Mucosa of gallbladder (tissue), 1 donor: ENCODE results near the gene PTPRE. TPM values are rescaled to one million over a fixed set of nuclear protein-coding genes. Genes with fewer than 3 reads are reported as not detected.

Experiments
- DNase-seq: peaks from one replicate; pipeline ENCODE4 v3.0.0-alpha.2; 2020; ENCODE audit warnings: low spot score
- total RNA-seq: library from RNA; stranded (reverse); gene quantifications from one replicate; pipeline ENCODE4 v1.2.1, GENCODE V29; 2021
- donor health status: DM: no; HTN: no; CAD: no.

PTPRE gene
- total RNA-seq, 1 donor from 2014 or later = 25.1 TPM

- no peak for DNase-seq
Observed at GRCh38 chr10:127908106-127908958, 1.4 kb downstream of the PTPRE start.

- no peak for DNase-seq
Observed at GRCh38 chr10:127908959-127909267, 2.0 kb downstream of the PTPRE start.

DNA sequence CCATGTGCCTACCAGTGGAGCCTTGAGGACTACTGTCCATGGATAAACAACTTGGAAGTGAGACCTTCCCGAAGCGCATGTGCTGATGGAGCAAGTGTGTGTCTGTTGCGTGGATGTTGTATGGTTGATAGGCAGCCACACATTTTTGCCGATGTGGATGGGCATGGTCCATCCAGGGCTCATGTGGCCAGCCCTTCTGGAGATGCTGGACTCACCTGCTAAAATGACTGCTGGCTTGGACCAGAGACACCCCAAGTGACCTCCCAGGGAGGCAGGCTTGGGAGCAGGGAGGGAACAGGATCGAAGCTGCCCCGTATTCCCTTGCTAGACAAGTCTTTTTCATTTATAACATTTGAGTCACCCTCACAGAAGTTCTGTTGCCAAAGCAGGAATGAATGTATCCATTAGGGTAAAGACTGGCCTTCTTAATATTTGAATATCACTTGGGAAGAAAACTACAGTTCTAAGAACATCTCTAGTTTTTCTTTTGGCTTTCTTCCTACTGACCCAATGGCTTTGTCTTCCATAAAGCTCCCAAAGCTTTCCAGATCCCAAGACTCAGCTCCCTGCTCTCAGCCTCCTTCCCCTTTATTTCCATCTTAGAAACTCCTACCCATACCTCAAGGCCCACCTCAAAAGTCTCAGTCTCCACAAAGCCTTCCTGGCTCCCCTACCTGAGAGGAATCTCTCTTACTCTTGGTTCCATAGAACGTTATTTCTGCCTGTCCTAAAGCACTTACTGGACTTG is 3.0 kb downstream of the PTPRE start:
- no peak for DNase-seq

DNA sequence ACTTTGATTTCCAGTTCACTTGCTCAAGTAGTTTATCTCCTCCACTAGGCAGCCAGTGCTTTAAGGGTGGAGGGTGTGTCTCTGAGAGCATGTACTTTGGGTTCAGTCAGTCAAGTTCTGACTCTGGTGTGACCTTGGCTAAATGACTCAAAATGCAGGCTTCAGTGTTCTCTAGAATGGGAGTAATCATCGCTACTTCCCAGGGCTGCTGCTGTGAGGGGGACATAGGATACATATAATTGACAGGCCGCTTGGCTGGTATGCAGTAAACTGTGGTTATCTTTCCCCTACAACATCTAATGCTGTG is 3.5 kb downstream of the PTPRE start:
- DNase-seq = no peak

DNA sequence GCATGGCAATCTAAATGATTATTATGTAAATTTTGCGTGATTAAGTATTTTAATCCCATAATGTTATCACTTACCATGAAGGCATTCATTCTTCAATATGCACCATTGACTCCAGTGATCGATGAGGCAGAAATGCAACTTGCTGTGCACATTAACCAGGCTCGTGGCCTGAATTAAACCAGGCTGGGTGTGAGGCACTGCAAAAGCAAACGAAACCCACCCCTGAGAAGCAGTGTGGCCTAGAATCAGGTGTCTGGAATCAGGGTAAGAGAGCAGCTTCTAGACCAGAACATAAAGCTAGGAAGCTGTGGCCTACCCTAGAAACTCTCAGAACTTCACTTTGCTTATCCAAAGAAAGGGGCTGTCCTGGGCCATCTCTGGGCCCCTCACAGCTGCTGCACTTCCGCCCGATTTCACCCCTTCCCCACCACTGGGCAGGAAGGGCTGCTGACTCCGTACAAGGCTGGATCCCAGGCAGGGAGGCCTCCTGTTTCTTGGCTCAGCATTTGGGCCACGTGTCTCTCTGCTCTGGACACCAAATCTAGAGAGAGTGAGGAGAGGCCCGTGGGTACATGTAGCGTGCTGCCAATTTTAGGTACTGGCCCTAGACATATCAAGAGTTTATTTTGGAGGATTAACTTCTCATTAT is 4.4 kb downstream of the PTPRE start:
- no peak for DNase-seq

- DNase-seq = no peak
Observed at GRCh38 chr10:127911867-127912257, 5.0 kb downstream of the PTPRE start.

DNA sequence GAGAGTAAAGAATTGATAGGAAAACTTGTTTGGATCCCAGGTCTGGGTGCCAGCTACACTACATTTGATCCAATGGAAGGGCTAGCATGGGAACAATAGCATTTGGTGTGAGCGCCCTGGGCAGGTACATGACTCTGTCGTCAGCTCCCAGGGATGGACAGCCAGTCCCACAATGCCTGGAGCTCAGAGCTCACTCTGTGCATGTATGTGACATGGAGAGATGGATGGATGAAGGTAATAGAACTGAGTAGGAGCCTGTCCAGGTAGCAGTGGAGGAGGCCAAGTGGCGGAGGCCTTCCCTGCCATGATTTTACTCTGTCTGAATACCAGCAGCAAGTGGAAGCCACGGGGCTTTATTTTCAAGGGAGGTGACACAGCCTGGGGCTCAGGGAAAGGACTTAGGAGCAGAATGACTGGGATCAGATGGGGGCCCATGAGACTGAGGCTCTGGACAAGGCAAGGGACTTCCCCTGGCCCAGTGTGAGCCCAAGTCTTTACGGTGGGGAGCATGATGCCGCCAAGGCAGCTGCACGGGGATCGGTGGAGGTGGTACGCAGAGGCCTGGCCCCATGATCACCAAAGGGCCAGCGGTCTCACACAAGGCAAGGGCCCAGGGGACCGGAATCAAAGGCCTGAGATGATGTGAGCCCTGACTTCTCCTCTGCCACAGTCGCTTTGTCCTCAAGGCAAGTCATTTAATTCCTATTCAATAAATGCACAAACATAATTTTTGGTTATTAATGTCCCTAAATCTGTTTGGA is 5.9 kb downstream of the PTPRE start:
- no peak for DNase-seq

- no peak for DNase-seq
Observed at GRCh38 chr10:127913368-127913759, 6.5 kb downstream of the PTPRE start.

DNA sequence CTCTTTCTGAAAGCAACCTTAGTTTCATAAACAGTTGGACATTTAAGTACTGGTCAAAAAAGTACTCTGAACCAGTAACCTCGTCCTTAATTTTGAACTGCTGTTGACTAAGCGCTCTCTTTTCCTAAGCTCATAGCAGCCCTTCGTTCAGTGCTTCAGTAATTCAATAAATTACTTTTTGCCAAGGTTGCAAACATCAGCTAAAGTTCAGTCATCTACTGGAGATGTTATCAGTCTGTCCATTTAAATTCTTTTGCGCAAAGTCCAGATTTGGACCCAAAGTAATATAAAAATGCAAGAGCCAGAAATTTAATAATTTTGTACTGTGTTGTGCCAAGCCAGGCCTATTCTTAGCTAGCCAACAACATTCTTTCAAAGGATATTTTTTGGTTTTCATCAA is 8.4 kb downstream of the PTPRE start:
- no peak for DNase-seq

DNA sequence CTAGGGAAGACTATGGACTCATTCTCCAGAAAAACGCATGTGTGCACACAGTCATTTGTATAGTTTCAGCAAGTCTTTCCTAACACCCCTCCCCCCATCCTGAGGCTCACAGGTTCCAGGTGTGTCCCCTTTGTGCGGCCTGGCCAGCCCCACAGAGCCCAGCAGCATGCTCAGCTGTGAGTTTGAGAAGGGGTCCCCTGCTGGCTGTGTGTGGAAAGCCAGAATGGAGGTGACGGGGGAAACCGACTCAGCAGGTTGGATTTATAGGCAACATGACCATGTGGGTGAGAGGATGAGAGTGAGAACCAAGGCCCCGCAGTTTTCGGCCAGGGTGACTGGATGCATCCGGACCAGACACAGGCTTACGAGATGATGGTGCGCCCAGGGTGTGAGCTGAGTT is 9.9 kb downstream of the PTPRE start:
- no peak for DNase-seq

DNA sequence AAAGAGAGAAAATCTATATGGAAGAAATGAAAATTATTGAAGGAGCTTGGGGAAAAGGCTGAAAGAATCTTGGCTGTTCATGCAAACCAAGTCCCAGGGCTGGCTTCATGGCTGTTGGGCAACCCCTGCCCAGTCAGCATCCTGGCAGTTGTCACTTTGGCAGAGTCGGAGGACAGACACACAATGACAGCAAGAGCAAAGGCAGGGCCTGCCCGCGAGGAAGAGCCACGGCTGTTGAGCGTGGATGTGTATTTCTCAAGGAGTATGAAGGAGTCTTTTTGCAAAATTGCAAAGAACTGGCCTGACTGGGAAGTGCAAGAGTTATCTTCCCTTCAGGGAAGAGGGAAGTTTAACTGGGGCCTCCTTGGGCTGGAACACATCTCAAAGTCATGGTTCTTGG is 11.7 kb downstream of the PTPRE start:
- DNase-seq = no peak

- DNase-seq = no peak
Observed at GRCh38 chr10:127919418-127920271, 12.7 kb downstream of the PTPRE start.

DNA sequence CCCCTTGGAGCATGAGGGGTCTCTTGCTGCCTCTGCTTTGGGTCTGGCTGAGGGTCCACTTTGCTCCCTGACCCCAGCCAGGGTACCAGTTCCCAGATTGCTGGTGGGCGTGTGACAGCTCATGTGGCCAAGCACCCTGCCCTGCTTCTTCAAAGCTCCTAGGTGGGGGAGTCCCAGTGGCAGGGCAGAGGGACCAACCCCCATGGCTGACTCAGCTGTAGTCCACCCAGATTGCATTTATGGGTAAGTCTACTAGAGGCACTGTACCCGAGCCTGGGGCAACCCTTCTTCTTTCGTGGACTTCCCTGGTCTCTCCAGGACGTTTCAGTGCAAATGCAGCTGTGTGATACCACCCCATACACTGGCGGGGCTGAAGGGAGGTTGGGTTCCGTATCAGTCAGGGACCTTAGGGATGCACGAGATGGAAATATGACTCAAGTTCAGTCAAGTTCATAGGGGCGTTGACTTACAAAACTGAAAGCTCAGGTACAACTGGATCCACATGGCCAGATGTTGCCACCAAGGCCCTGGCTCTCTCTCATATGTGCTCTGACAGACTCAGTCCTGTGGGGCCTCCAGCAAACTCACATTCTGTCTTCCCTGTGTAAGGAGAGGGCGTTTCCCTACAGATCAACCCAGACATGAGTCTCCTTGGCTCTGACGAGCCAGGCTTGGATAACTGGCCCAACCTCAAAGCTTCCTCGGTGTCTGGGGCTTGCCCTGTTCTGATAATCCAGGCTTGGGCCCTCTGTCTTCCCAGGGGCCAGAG is 13.6 kb downstream of the PTPRE start:
- no peak for DNase-seq

DNA sequence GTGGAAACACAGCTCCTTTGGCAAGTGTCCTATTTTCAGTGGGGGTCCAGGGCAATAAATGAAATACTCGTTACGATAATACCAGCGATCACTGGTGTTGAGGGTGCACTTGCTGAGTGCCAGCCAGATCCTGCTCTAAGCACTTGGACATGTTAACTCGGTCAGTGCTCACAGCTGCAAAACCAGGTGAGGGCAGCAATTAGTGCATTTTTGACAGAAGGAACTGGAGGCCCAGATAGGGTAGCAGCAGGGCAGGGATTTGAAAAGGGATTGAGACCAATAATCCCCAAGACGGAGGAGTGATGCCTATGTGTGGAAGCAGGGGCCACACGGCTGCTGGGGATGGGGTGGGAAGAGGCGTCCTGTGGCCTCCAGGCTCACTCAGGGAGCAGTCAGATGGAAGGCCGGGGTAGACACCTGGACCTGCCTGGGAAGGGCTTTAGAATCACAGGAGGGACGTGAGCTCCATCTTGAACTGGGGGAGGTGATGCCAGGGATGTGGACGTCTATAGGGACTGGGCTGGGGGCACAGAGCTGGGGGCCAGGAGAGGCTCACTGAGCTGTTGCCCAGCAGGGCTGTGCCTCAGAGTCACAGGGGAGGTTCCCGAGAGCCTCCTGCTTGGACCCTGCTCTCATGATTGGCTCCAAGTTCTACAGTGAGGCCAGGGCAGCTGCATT is 14.3 kb downstream of the PTPRE start:
- no peak for DNase-seq

GRCh38 chr10:127921753-127922145 is 14.8 kb downstream of the PTPRE start:
- DNase-seq = no peak

DNA sequence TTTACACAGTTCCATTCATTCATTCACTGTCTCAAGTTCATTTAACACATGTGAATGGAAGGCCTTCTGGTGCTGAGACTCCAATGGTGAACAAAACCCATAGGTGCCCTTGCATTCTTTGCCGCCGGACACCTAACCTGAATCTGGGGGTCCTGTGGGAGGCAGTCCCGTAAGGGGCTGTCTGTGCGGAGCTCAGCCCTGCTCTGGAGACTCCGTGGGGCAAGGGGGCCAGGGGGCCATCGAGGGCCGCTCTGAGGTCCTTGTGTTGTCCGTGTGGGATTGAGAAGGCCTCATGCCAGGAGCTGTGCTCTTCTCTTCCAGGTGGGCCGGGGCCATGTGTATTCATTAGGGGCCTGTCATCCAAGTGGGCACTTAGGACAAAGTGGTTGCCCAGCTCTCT is 15.3 kb downstream of the PTPRE start:
- no peak for DNase-seq

GRCh38 chr10:127922675-127923366 is 15.9 kb downstream of the PTPRE start:
- DNase-seq = peak; percentile 85

DNA sequence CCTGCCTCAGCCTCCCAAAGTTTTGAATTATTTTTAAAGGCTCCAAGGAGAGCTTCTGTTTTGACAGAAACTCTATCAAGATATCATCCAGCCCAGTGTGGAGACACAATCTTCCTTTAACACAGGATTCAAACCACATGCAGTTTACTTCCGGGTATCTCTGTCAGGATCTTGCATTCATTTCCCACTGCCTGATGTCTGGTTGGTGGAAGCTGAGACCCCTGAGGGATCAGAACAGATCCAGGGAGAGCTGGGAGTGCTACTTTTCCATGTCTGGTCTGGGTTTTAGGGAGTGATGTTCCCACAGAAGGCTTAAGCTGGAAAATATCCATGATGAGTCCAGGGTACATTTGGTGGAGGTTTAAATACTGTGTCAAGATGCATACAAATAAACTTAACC is 16.7 kb downstream of the PTPRE start:
- no peak for DNase-seq

DNA sequence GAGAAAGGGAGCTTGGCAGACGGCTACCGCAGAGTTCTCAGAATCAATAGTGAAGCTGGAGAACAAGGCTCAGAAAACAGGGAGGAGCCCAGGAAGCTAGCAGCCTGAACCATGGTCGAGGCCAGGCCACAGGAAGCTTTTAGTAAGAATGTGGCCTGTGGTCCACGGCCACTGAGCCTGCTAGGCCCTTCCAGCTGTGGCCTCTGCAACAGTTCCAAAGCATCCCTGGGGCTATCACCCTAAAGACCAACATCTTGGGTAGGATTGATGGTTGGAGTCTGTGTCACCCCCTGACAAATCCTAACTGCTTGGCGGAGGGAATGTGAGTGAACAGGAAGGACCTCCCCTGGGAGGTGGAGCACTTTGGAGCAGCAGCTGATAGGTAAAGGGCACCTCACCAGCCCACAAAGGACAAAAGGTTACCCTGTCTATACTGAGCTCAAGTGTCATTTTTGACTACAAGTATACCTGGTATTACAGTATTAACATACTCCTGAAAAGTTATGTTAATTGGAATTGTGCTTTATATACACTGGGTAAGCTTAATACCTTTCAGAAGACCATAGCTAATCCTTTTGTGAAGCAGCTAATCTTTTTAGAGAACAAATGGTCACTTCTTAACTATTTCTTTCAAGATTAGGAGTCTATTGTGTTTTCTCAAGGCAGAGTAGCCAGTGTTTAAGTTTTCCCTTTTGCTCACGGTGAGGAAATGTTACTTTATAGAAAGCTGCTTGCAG is 18.7 kb downstream of the PTPRE start:
- DNase-seq = no peak
